Osteoblast (primary cell): Measurements from ENCODE around the gene PXDN. TPM values are rescaled to one million over a fixed set of nuclear protein-coding genes. Genes with fewer than 3 reads are reported as not detected.

Source experiments
- DNase-seq: peaks from one replicate; pipeline ENCODE4 v3.0.0; 2011; ENCODE audit warnings: low spot score, mixed read lengths; ENCODE audit not compliant: insufficient read length; ENCODE audit errors: missing footprints
- H2AFZ ChIP-seq: 2 replicates; pipeline ENCODE4 v1.6.0; 2011; ENCODE audit warnings: mild to moderate bottlenecking, low read length
- H3K27ac ChIP-seq: 2 replicates; pipeline ENCODE4 v1.5.1; 2011; ENCODE audit warnings: mild to moderate bottlenecking, low read depth, low read length, moderate library complexity
- H3K27me3 ChIP-seq: 2 replicates; pipeline ENCODE4 v1.6.0; 2012; ENCODE audit warnings: mild to moderate bottlenecking, control low read depth, inconsistent platforms, low read length, moderate library complexity; ENCODE audit not compliant: insufficient read depth
- H3K36me3 ChIP-seq: 2 replicates; pipeline ENCODE4 v1.5.1; 2011; ENCODE audit warnings: mild to moderate bottlenecking, low read length, control low read depth, moderate library complexity; ENCODE audit not compliant: insufficient read depth
- H3K4me1 ChIP-seq: 2 replicates; pipeline ENCODE4 v1.5.1; 2011; ENCODE audit warnings: mild to moderate bottlenecking, low read length, control low read depth, moderate library complexity; ENCODE audit not compliant: insufficient read depth
- H3K4me2 ChIP-seq: 2 replicates; pipeline ENCODE4 v1.6.0; 2011; ENCODE audit warnings: mild to moderate bottlenecking, low read length; ENCODE audit not compliant: insufficient read depth
- H3K4me3 ChIP-seq: fragments of 200-600 bp; sonication (generic); 3 replicates; pipeline ENCODE4 v1.5.1; 2012; ENCODE audit warnings: mild to moderate bottlenecking, low read length, inconsistent platforms; ENCODE audit not compliant: insufficient read depth
- H3K79me2 ChIP-seq: 2 replicates; pipeline ENCODE4 v1.6.0; 2012; ENCODE audit warnings: mild to moderate bottlenecking, low read length, control low read depth, inconsistent platforms; ENCODE audit not compliant: insufficient read depth
- H3K9me3 ChIP-seq: 2 replicates; pipeline ENCODE4 v1.5.1; 2011; ENCODE audit warnings: low read depth, low read length, control low read depth
- H4K20me1 ChIP-seq: 2 replicates; pipeline ENCODE4 v1.6.0; 2012; ENCODE audit warnings: mild to moderate bottlenecking, low read length, control low read depth; ENCODE audit not compliant: insufficient read depth
- total RNA-seq: library from RNA; depleted of rRNA; stranded (reverse); fragments of >200 nt; gene quantifications from 2 replicates; pipeline ENCODE4 v1.2.3, GENCODE V29; 2012
- TF ChIP-seq, protein P1 (sequence below): IDR thresholded peaks from 2 replicates; pipeline ENCODE4 v1.5.1; 2011; ENCODE audit warnings: mild to moderate bottlenecking, low read depth, low read length, moderate library complexity; ENCODE audit errors: extremely low read depth

PXDN gene
- total RNA-seq, 1 donor: 307 TPM

DNA sequence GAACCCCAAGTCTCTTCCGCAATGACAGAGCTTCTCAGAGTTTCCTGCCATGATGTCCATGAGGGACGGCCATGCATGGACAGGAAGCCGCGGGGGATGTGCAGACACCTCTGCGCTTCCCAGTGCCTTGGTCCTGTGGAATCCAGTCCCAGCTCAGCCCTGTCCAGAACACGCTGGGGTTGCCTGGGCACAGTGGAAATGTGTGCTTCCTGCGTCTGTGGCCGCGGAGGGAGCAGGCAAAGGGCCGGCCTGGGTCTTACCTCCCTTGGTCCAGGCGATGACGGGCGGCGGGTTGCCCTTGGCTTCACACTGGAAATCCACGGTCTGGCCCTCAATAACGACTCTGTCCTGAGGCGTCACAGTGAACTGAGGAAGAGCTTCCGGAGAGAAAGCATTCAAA is 79.6 kb downstream of the PXDN start:
- Histone ChIP-seq H4K20me1 (peaks cover 8% of the 10 kb centered on the region), H3K9me3 (no peaks in the 10 kb centered on the region), H3K4me3 (no peak overlapping the region), H2AFZ (no peak overlapping the region), H3K27me3 (no peaks in the 10 kb centered on the region), H3K4me1 (no peaks in the 10 kb centered on the region), H3K27ac (no peak overlapping the region), H3K36me3 (peaks cover 69% of the 10 kb centered on the region), H3K4me2 (no peak overlapping the region), H3K79me2 (no peaks in the 10 kb centered on the region)
- TF ChIP-seq, protein P1, sequence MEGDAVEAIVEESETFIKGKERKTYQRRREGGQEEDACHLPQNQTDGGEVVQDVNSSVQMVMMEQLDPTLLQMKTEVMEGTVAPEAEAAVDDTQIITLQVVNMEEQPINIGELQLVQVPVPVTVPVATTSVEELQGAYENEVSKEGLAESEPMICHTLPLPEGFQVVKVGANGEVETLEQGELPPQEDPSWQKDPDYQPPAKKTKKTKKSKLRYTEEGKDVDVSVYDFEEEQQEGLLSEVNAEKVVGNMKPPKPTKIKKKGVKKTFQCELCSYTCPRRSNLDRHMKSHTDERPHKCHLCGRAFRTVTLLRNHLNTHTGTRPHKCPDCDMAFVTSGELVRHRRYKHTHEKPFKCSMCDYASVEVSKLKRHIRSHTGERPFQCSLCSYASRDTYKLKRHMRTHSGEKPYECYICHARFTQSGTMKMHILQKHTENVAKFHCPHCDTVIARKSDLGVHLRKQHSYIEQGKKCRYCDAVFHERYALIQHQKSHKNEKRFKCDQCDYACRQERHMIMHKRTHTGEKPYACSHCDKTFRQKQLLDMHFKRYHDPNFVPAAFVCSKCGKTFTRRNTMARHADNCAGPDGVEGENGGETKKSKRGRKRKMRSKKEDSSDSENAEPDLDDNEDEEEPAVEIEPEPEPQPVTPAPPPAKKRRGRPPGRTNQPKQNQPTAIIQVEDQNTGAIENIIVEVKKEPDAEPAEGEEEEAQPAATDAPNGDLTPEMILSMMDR: no peak
- DNase-seq: peak; percentile 29

DNA sequence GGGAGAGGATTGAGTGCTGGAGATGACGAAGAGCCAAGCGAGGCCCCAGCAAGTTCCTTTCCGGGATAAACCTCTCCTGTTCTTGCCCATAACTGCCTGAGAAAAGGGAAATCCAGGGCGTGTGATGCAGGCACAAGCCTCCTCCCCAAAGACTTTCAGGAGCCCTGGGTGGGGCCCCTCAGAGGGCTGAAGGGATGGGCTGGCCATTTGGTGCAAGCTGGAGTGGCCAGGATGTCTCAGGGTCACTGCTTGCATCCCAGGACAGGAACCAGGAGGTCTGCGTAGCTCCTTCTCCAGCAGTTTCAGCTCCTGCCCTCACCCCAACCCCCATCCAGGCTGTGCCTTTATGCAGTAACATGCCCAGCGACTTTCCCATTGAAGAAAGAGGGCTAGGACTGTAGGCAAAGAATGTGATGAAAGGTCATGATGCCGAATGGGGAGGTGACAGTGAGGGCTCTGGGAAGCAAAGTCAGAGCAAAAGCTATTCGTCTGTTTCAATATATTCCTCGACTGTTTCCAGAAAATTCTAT is 80.2 kb downstream of the PXDN start:
- no peak overlapping the region for H3K27ac ChIP-seq
- no peaks in the 10 kb centered on the region for H3K9me3 ChIP-seq
- H3K36me3 ChIP-seq: peaks cover 67% of the 10 kb centered on the region
- peaks cover 7% of the 10 kb centered on the region for H4K20me1 ChIP-seq
- H3K27me3 ChIP-seq: no peaks in the 10 kb centered on the region
- peak; percentile 70 for DNase-seq
- H3K4me3 ChIP-seq: no peak overlapping the region
- TF ChIP-seq, protein P1: no peak
- H3K79me2 ChIP-seq: no peaks in the 10 kb centered on the region
- no peak overlapping the region for H3K4me2 ChIP-seq
- no peak overlapping the region for H2AFZ ChIP-seq
- H3K4me1 ChIP-seq: no peaks in the 10 kb centered on the region

DNA sequence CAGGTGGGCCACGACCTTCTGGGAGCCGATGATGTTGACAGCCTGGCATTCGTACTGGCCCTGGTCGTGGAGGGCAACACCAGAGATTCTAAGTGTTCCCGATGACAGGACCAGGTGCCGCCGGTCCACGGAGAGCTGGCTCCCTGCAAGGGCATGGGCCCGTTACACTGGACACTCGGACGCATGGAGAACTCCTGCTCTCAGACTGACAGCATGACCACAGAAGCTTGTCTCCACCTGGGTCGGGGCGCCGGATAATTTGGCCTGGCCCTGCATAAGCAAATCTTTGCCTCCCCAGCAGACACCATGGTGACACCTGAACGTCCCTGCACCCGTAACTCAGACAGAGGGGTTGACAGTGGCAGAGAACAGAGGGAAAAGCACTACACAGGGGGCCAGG is 80.7 kb downstream of the PXDN start:
- Histone ChIP-seq H3K4me1 (no peaks in the 10 kb centered on the region), H2AFZ (no peak overlapping the region), H4K20me1 (peaks cover 5% of the 10 kb centered on the region), H3K27ac (no peak overlapping the region), H3K27me3 (no peaks in the 10 kb centered on the region), H3K9me3 (no peaks in the 10 kb centered on the region), H3K79me2 (no peaks in the 10 kb centered on the region), H3K4me3 (no peak overlapping the region), H3K36me3 (peaks cover 69% of the 10 kb centered on the region), H3K4me2 (no peak overlapping the region)
- DNase-seq: peak; percentile 17
- TF ChIP-seq, protein P1: no peak

DNA sequence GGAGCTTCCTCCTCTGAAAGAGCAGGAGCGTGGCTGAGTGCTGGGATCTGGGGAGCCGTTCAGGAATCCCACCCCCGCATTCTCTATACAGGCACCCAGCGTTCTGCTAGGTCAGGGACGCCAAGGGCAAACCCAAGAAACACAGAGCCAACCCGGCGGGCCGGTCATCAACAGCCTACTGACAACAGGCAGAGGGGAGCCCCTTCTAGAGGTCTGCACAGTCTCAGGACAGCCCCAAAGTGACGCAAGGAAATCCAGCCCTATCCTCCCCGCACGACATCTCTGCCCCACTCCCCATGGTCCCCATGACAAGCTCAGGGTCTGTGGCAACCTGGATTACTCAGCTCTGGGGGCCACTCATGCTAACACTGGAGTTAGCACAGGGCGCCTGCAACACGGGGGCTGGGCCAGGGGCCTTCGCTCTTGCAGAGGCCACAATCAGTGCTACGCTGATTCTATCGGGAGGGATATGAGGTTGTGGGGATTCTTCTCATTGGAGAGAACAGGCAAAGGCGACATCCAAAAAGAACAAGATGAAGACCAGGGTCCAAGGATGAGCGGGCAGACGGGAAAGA is 81.6 kb downstream of the PXDN start:
- Histone ChIP-seq H3K27ac (no peak overlapping the region), H3K9me3 (no peaks in the 10 kb centered on the region), H3K79me2 (no peaks in the 10 kb centered on the region), H3K27me3 (no peaks in the 10 kb centered on the region), H4K20me1 (peaks cover 5% of the 10 kb centered on the region), H3K4me2 (no peak overlapping the region), H3K36me3 (peaks cover 69% of the 10 kb centered on the region), H3K4me3 (no peak overlapping the region), H2AFZ (no peak overlapping the region), H3K4me1 (no peaks in the 10 kb centered on the region)
- DNase-seq: peak; percentile 37
- TF ChIP-seq, protein P1: no peak
